ENCODE results near the gene OCIAD1.

- no peak for TF ChIP-seq CTCF (IDR thresholded peaks at IDR 0.05)
- no peak for TF ChIP-seq POLR2A (IDR thresholded peaks at IDR 0.05)
- no peak for TF ChIP-seq POLR2AphosphoS5 (IDR thresholded peaks at IDR 0.05)
These were observed 68.0 kb downstream of the OCIAD1 start for GRCh38 chr4:48898733-48899431.
